SU-DHL-6 (cell line): ENCODE measurements around the gene SERINC4.

Experiments used
- H2AFZ ChIP-seq: fragments of 200-600 bp; sonication (generic); 2 replicates; pipeline ENCODE4 v1.6.1; 2014; ENCODE audit warnings: low read depth, mild to moderate bottlenecking, moderate library complexity, mixed read lengths, antibody characterized with exemption, low read length; ENCODE audit not compliant: severe bottlenecking
- H3F3A ChIP-seq: fragments of 200-600 bp; shearing (Covaris generic); 2 replicates; pipeline ENCODE4 v1.6.0; 2016; ENCODE audit warnings: antibody characterized with exemption, mild to moderate bottlenecking; ENCODE audit not compliant: insufficient read depth
- H3K27ac ChIP-seq: fragments of 200-600 bp; sonication (generic); 2 replicates; pipeline ENCODE4 v1.5.1; 2016; ENCODE audit warnings: low read depth, mild to moderate bottlenecking, low read length, moderate library complexity, mixed read lengths
- H3K27me3 ChIP-seq: fragments of 200-600 bp; sonication (generic), shearing (Covaris generic); 2 replicates; pipeline ENCODE4 v1.6.0; 2014; ENCODE audit warnings: mild to moderate bottlenecking, low read length
- H3K36me3 ChIP-seq: fragments of 200-600 bp; sonication (generic); 2 replicates; pipeline ENCODE4 v1.6.1; 2014; ENCODE audit warnings: mild to moderate bottlenecking, low read length, mixed read lengths
- H3K4me2 ChIP-seq: fragments of 300-600, 200-600 bp; shearing (Covaris generic), sonication (generic); 2 replicates; pipeline ENCODE4 v1.6.0; 2014; ENCODE audit warnings: low read length, low read depth, mild to moderate bottlenecking; ENCODE audit not compliant: poor library complexity, severe bottlenecking
- H3K4me3 ChIP-seq: fragments of 200-600 bp; sonication (generic); 2 replicates; pipeline ENCODE4 v1.5.1; 2014; ENCODE audit warnings: antibody characterized with exemption, low read length, mild to moderate bottlenecking, mixed read lengths; ENCODE audit not compliant: insufficient read depth, poor library complexity, severe bottlenecking
- H3K79me2 ChIP-seq: fragments of 200-600 bp; sonication (generic); 2 replicates; pipeline ENCODE4 v1.6.1; 2014; ENCODE audit warnings: mild to moderate bottlenecking, low read length, moderate library complexity; ENCODE audit not compliant: insufficient read depth
- H3K9ac ChIP-seq: fragments of 200-600 bp; sonication (generic); 2 replicates; pipeline ENCODE4 v1.7.0; 2014; ENCODE audit warnings: mild to moderate bottlenecking, low read length
- H3K9me2 ChIP-seq: fragments of 200-600 bp; sonication (generic); replicated peaks from 2 replicates; pipeline ENCODE4 v1.6.1; 2014; ENCODE audit warnings: low read length; ENCODE audit not compliant: insufficient read depth
- H3K9me3 ChIP-seq: fragments of 200-600 bp; sonication (generic); 2 replicates; pipeline ENCODE4 v1.6.1; 2014; ENCODE audit warnings: low read length, mixed read lengths; ENCODE audit not compliant: insufficient read depth
- H4K20me1 ChIP-seq: fragments of 200-600 bp; sonication (generic); 2 replicates; pipeline ENCODE4 v1.6.1; 2014; ENCODE audit warnings: low read depth, mild to moderate bottlenecking, antibody characterized with exemption, low read length, moderate library complexity, mixed read lengths
- CTCF ChIP-seq: fragments of 200-600 bp; sonication (generic); IDR thresholded peaks from one replicate; pipeline ENCODE4 v1.5.1; 2017; ENCODE audit warnings: antibody characterized with exemption, mild to moderate bottlenecking, low read length, moderate library complexity; ENCODE audit not compliant: insufficient read depth, poor library complexity, severe bottlenecking
- EZH2phosphoT487 ChIP-seq: fragments of 200-600 bp; sonication (generic), shearing (Covaris generic); conservative IDR thresholded peaks from 2 replicates; pipeline ENCODE4 v1.6.1; 2018; ENCODE audit warnings: mild to moderate bottlenecking, antibody characterized with exemption, low read length, moderate library complexity, mixed read lengths

SERINC4 gene

GRCh38 chr15:43795997-43796396 lies 4.0 kb downstream of the SERINC4 start:
- Histone ChIP-seq H3K27ac (peak overlapping the region; percentile 59), H3K27me3 (no peaks in the 10 kb centered on the region), H3K79me2 (peaks cover 31% of the 10 kb centered on the region), H3K4me2 (no peak overlapping the region), H3K36me3 (peaks cover 11% of the 10 kb centered on the region), H2AFZ (no peak overlapping the region), H4K20me1 (no peaks in the 10 kb centered on the region), H3F3A (peaks cover 67% of the 10 kb centered on the region), H3K9me3 (no peaks in the 10 kb centered on the region), H3K9me2 (no peaks in the 10 kb centered on the region), H3K4me3 (no peak overlapping the region), H3K9ac (no peak overlapping the region)
- TF ChIP-seq EZH2phosphoT487: no peak
- TF ChIP-seq CTCF: no peak

GRCh38 chr15:43795197-43795596 lies 4.8 kb downstream of the SERINC4 start:
- peaks cover 11% of the 10 kb centered on the region for H3K36me3 ChIP-seq
- no peak overlapping the region for H2AFZ ChIP-seq
- no peaks in the 10 kb centered on the region for H3K9me3 ChIP-seq
- no peak for TF ChIP-seq CTCF
- TF ChIP-seq EZH2phosphoT487: no peak
- peak overlapping the region; percentile 59 for H3K27ac ChIP-seq
- H4K20me1 ChIP-seq: no peaks in the 10 kb centered on the region
- H3F3A ChIP-seq: peaks cover 68% of the 10 kb centered on the region
- H3K9me2 ChIP-seq: no peaks in the 10 kb centered on the region
- no peak overlapping the region for H3K9ac ChIP-seq
- no peak overlapping the region for H3K4me3 ChIP-seq
- no peaks in the 10 kb centered on the region for H3K27me3 ChIP-seq
- H3K79me2 ChIP-seq: peaks cover 26% of the 10 kb centered on the region
- H3K4me2 ChIP-seq: no peak overlapping the region

GRCh38 chr15:43794269-43795037 lies 5.6 kb downstream of the SERINC4 start:
- Histone ChIP-seq H3K27ac (peak overlapping the region; percentile 86), H2AFZ (no peak overlapping the region), H3K9me3 (no peaks in the 10 kb centered on the region), H4K20me1 (no peaks in the 10 kb centered on the region), H3K9ac (peak overlapping the region; percentile 90; the same call in 1 of the 2 replicates), H3K79me2 (peaks cover 26% of the 10 kb centered on the region), H3K36me3 (peaks cover 11% of the 10 kb centered on the region), H3F3A (peaks cover 68% of the 10 kb centered on the region), H3K9me2 (no peaks in the 10 kb centered on the region), H3K27me3 (no peaks in the 10 kb centered on the region), H3K4me3 (no peak overlapping the region), H3K4me2 (peak overlapping the region; percentile 70)
- TF ChIP-seq EZH2phosphoT487 (no peak), CTCF (no peak)
